Fibroblast of lung (primary cell): ENCODE data around the gene MOSPD3.

Experiments used
- EZH2 ChIP-seq: IDR thresholded peaks from 2 replicates; pipeline ENCODE4 v1.5.1; 2012; ENCODE audit warnings: low read length, control low read depth, mild to moderate bottlenecking; ENCODE audit errors: missing control alignments
- TF ChIP-seq, protein P1 (sequence below), 2 donors: IDR thresholded peaks in 1 of 2; conservative IDR thresholded peaks in 1 of 2; 1 replicate in 1 of 2; 2 replicates in 1 of 2; pipeline ENCODE4 v1.5.1; 2011 to 2012; ENCODE audit warnings: low read length in 2 of 2, control low read depth in 1 of 2, inconsistent platforms in 1 of 2, low read depth in 1 of 2, mild to moderate bottlenecking in 1 of 2

DNA sequence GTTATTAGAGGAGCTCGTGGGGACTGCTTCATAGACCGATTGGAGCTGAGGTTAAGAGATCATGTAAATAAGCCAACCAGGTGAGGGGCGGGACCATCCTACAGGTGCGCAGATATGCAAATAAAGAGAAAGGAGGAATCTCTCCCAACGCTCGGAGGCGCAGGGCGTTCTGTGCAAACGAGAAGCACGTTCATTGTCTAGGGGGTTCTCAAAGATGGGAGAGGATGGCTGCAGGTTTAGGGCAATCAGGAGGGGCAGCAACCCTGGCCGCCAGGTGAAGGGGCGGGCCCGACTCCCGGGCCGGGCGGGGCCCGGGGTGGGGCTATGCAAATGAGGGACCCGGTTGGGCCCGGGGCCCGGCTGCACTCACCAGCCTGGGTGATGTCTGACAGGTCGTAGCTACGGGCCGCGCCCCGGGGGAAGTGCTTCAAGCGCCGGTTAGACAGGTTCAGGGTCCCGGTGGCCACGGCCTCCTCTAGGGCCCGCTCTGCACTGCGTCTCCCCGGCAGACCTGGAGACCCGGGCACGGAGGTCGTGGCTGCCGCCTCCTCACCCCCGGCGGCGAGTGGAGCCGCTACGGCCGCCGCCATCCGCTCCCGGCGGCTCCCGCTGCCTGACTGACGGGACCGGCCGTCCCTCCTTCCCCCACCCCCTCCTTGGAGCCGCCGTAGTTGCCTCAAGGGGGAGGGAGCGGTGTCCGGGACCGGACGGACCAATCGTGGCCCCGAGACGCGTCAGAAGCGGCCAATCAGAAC, 26.7 kb upstream of the MOSPD3 start, which contains the start of gene LRCH4:
- TF ChIP-seq, protein P1, sequence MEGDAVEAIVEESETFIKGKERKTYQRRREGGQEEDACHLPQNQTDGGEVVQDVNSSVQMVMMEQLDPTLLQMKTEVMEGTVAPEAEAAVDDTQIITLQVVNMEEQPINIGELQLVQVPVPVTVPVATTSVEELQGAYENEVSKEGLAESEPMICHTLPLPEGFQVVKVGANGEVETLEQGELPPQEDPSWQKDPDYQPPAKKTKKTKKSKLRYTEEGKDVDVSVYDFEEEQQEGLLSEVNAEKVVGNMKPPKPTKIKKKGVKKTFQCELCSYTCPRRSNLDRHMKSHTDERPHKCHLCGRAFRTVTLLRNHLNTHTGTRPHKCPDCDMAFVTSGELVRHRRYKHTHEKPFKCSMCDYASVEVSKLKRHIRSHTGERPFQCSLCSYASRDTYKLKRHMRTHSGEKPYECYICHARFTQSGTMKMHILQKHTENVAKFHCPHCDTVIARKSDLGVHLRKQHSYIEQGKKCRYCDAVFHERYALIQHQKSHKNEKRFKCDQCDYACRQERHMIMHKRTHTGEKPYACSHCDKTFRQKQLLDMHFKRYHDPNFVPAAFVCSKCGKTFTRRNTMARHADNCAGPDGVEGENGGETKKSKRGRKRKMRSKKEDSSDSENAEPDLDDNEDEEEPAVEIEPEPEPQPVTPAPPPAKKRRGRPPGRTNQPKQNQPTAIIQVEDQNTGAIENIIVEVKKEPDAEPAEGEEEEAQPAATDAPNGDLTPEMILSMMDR (conservative IDR thresholded peaks at IDR 0.05 in 1 of 2, IDR thresholded peaks at IDR 0.05 in 1 of 2; ENCODE audit: low read depth in 1 of 2, low read length in 2 of 2) = no peak
- no peak for TF ChIP-seq EZH2
